KBM-7 (cell line): Measurements from ENCODE around the gene PLPP4.

Source experiments
- DNase-seq: peaks from one replicate; pipeline ENCODE4 v3.0.0-alpha.2; 2015
- in situ Hi-C: fragments of 300-500 bp; cut with MboI; formaldehyde crosslinking; loops from 2 replicates; pipeline ENCODE4 v1.14.3; 2020; ENCODE audit warnings: low sequenced_read_pairs, low pct_unique_long_range_greater_than_20kb, mixed read lengths

Gene PLPP4

DNA sequence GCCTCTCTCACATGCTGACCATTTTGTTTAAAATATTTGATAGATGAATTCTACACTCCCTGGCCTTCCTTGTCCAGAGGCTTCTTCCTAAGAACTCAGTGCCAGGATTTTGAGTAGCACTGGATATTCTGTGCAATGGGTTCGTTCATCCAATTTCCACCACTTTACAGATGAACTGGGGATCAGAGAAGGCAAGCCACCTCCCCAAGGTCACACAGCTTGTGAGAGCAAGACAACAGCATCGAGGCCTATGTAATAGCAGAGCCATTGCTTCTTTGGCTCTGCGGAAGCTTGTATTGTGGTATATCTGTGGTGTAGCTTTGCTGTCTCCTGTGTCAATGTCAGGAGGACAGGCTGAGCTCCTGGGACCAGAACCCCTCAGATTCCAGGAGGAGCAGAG lies 140.9 kb downstream of the PLPP4 start:
- no peak for DNase-seq
- in situ Hi-C loops, result no loop called here

DNA sequence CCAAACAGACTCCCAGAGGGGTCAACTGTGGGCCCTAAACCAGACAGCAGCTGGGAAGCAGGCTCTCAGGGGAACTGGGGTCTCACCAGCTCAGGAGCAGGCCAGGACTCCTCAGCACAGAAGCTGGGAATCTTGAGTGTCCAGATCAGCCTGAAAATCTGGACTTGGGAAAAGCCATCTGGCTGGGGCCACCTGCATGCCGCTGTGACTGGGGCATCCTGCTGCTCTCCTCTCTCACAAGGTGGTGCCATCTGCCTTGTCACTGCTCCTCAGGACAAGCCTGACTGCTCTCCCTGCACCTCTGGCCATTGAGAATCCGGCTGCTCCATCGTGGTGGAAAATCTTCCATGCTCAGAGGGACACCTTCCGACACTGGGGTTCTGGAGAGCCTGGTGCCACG lies 141.4 kb downstream of the PLPP4 start:
- no peak for DNase-seq
- in situ Hi-C loops, result no loop called here

DNA sequence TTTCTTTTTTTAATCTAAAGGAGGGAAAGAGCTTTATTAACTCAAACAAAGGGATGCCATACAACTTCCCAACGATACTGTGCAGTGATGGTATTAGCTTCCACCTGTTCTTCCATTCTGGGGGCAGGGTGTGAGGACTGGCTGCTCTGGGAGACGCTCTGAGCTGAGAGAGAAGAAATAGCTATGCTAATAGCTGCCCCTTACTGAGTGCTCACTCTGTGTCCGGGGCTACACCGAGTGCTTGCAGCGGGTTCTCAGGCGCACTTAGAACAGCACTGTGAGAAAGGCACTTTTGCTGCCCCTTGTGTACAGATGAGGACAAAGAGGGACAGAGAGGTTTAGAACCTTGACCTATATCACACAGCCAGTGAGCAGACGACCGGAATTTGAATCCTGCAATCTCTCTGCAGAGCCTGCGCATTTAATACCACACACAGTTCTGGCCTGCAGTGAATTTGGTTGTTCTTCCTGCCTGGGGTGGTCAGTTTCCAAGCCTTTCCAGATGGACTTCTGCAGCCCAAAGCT lies 142.2 kb downstream of the PLPP4 start:
- no peak for DNase-seq
- in situ Hi-C loops, result no loop called here

DNA sequence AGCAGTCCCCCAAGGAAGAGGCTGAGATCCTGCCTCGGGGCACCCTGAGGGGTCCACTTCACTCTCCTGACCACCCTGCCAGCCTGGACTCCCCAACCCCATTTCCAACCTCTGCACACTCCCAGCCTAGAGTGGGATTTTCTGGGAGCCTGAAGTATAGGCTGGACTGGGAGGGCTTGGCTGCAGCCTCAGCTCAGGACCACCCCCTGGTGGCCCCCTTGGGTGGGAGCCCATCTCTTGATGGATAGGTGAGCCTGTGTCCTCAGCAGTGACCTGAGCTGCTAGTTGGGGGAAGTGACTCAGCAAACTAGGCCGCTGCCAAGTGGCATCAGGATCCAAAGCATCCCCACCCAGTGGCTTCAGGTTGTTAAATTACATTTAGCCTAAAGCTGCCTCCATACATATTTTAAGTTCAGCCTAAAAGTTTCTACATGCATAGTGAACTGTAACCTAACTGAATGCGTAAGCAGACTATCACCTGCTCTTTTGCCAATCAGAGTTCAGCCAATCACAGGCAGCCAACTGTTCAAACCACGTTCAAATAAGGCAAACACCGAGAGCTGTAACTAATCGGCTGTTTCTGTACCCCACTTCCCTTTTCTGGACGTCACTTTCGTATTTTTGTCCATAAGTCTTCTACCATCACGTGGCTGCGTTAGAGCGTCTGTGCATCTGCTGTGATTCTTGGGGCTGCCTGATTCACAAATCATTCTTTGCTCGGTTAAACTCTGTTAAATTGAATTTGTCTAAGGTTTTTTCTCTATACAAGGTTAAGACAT lies 144.0 kb downstream of the PLPP4 start:
- in situ Hi-C loops, result no loop called here

DNA sequence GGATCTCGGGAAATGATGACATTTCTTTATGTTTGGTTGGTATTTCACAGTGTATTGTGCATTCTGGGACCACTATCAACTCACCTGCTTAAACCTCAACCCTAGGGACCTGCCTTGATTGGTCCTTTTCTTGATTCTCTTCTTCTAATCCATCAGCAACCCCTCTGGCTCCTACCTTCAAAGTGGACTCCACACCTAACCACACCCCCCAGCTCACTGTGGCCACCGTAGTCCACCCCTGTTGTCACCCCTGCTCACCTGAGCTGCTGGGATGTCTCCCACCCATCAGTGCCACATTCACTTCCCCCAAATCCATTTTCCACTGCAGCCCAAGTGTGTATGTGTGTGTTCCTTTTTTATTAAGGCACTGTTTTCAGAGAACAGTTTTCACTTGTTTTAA lies 145.0 kb downstream of the PLPP4 start:
- no peak for DNase-seq
- in situ Hi-C loops, result no loop called here

More for the DNA sequence above, 144.0 kb downstream of the PLPP4 start:
- peak; percentile 12 for DNase-seq

DNA sequence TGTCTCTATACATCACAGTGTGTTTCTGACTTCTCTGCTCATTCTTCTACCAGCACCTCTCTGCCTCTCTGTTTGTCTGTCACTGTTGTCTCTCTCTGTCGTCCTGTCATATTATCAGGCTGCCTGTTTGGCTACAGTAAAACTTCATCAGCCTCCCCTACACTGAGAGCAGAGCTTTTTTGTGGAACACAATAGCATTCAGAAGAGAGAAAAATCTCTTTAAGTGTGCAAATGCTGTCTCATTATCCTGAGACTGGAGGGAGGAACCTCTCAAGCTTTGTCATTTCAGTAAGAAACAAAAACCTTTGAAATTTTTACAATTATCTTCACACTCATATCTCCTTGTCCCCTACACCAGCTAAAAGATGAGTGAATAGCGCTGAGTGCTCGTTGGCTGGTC lies 148.4 kb downstream of the PLPP4 start:
- in situ Hi-C loops, result no loop called here
- DNase-seq, result no peak

DNA sequence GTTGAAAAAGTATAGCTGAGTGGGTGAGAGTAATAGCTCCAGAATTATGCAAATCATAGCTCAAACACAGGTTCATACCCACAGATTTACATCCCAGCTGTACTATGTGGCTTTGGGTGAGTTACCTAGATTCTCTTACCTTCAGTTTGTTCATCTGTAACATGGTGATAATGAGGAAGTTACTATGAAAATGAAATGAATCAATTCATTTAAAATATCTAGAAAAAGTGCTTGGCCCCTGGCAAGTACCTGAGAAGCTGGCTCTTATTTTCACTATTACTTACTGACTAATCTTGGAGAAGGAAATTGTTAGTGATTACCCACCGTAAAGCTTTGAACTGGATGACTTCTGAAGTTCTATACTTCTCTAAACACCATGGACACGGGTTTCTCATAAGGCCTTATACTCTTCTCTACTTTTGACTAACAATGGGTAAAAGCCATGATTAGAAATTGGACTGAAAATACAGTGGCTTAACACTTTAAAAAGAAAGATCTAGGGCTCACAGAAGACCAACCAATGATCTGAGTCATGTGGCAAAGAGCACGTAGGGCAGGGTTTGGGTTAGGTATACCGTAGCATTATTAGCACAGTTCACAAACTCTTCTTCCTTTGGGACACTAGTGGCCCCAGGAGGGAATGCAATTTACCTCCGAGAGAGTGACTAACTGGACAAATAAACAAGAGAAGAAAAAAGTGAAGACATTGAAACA lies 149.2 kb downstream of the PLPP4 start:
- in situ Hi-C loops, result no loop called here
- DNase-seq, result no peak

DNA sequence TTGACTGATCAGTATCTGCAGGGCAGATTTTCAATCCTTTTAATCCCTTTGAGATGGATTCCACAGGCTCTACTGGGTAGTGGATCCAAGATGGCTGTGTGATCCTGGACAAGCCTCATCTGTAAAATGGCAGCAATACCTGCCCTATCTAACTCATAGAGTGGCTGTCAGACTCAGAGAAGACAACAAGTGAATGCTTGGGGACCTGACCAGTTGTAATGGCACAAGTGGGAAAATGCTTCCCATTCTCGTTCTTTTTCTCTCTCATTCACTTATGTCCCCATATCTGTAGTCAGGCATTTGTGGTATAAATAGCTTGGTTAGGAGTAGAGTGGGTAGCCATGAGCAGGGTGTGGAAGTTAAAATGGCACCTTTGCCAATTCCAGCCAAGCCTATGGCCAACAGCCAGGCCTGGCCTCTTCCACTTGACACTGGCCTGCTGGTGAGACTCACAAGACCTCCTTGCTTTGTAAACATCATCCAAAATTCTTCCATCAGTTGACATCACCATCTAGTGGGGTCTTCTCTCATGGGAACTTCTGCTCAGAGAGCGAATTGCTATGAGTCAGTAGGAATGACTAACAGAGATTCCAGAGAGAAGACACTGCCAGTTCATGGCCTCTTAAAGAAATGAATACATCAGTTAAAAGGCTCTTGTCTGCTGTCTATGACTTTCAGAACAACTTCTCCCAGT lies 150.1 kb downstream of the PLPP4 start:
- no peak for DNase-seq
- in situ Hi-C loops, result no loop called here

DNA sequence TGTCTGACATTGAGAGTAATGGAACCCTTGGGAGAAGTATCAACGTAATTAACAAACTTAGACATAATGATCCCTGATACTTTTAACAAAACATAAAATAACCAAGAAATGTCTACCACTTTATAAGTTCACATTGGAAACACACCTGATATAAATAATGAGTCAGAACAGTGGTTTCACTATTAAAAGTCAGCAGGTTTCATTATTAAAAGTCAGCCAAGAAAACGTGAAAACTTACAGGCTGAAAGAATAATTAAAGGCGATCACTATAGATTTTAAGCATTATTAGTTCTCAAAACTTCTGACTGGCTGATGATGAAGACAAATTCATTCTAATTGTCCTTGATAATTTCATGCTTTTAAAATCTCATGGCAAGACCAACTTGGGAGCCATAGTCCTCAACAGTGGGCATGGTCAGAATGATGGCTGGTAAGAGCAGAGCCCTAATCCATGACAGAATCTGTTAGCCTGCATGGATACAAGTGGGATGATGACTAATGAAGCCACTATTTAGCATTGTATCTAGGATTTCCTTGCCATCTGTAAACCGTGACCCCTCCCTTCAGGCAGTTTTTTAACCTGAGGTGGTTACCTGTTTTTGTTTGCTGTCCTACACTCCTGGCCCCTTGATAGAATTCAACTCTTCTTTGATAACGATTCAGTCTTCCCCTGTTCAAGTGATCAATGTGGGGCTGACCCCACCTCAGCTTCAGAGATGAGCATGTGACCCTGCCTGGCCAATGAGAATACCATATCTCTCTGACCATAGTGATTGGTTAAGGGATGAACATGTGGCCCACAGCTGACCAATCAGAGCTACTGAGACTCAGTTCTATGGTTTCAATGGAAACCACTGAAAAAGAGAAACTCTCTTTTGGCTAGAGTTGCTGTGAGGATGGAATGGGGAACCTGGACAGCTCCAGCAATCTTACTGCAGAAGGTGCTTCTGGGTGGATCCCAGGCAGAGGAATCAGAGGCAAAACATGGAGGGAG lies 151.0 kb downstream of the PLPP4 start:
- in situ Hi-C loops, result no loop called here
- no peak for DNase-seq

DNA sequence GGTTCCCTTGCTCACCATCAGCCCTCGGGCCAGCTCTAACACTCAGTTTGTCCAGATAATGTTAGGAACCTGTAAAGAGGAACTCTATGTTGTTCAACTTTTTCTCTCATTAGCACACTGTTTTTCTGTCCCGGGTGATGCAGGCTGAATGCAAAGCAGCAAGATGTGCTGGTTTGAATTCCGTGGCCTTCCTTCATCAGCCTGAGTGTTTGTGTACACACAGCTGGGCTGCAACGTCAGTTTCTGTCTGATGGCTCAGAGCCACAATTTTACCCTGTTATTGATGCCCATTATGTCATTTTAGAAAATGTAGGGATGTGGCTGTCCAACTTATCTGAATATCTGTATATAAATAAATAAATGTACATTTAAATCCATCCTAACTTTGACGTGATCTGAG lies 152.0 kb downstream of the PLPP4 start:
- no peak for DNase-seq
- in situ Hi-C loops, result no loop called here

DNA sequence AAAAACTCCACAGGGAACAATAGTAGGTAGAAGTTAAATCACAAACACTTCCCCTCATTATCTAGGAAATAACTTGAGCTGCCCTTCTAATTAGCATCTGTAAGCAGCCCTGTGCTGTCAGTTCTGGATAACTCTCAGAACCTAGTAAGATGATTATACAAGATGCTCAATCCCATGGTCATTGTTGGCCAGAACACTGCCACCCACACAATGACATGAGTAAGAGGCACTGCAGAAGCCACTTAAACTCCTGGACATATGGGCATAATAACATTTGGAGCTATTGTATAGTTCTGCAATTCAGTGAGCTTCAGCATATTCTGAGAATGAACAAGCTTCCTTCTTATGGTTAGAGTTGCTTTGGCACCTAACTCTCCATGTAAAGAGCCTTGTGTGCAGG lies 153.8 kb downstream of the PLPP4 start:
- in situ Hi-C loops, result no loop called here
- DNase-seq, result no peak

DNA sequence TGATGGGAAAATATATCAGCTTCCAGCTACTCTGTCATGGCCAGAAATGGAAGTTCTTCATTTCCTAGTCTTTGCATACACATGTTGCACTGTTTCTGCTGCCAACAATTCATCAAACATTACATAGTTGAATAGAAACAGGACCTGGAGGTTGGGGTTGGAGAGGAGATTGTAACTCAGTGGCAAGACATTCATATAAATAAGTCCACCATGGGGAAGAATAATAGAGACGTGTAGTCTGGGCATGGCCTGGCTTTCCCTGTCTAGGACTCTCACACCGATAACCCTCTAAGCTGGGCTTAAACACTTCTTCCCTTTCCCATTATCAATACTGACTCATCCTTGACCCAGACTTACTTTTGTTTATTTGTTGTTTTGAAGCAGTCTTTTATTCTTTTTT lies 155.7 kb downstream of the PLPP4 start:
- in situ Hi-C loops, result no loop called here

DNA sequence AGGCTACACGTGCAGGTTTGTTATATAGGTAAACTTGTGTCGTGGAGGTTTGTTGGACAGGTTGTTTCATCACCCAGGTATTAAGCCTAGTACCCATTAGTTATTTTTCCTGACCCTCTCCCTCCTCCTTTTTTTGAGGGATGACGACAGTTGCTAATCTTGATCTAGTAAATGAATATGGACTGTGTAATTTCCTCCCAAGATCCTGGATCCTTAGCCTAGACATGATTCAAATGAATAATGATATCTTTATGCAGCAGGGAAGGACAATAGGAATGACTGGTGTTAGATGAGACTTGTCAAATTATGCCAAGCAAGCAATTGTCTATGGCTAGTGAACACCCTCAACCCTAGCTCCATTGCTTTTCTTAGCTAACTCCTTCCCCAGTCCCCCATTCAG lies 156.2 kb downstream of the PLPP4 start:
- in situ Hi-C loops, result no loop called here
- no peak for DNase-seq

More for the DNA sequence above, 155.7 kb downstream of the PLPP4 start:
- no peak for DNase-seq

DNA sequence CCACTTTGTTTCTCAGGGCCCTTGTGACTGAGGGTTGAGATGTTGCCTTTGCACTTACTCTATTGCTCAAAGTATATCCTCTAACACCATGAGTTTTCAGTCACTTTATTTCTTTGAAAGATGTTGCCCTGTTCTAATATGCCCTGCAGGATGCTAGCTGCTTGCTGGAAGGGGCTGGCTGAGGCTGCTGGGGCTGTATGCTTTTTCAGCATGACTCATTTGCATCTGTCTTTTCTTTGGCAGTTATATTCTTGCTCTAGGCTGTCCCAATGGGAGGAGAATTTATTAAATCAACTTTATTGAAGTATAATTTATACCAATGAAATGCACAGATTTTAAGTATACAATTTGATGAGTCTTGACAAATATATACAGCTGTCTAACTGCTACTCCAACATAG lies 157.7 kb downstream of the PLPP4 start:
- DNase-seq, result no peak
- in situ Hi-C loops, result no loop called here

DNA sequence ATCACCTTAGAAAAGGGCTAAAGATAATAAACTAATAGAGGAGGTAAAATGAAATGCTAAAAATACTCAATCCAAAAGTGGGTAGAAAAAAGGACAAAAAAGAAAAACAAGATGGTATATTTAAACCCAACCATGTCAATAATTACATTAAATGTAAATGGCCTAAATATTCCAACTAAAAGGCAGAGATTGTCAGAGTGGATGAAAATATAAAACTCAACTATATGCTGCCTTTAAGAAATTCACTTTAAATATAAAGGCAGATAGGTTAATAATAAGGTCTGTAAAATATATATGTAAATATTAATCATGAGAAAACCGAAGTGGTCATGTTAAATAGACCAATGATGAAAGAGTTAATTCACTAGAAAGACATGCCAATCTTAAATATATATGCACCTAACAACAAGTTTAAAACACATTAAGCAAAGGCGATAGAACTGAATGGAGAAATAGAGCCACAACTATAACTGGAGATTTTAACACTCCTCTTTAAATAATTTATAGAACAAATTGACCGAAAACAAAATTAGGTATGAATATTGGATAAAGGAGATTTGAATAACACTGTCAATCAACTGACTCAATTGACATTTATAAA lies 159.4 kb downstream of the PLPP4 start:
- in situ Hi-C loops, result no loop called here
- no peak for DNase-seq

DNA sequence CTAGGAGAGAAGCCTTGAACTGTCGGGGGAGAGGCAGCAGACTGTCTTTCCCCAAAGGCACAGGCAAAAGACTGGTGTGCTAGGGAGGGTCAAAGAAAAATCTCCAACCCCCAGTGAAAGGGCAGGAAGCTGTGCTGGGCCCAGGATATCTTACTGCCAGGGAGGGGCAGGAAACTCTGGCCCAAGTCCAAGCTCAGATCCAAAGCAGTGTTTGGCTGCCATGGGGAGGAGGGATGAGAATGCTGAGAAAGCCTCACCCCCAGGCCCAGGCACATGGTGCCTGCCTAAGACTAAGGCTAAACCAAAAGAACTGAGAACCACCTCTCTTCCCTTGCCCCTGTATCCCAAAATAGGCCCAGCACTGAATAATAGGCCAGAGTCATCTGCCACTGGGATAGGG lies 171.2 kb downstream of the PLPP4 start:
- in situ Hi-C loops, result no loop called here
- DNase-seq, result no peak

DNA sequence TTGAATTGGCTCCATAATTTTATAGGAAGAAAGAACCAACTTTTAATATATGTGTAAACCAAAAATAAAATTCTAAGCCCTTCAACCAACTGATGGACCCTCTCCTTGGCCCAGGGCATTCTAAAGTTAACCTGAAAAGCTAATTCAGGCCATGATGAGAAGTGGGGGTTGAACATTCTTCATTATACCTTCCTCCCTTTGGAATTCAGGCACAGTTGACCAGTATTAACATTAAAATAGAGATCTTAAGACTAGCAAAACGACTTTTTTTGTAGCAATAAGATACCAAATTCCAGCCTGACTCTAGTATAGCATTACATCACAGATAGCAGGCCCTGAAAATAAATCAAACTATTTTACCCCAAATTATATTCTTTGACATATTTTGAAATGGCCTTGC lies 173.2 kb downstream of the PLPP4 start:
- no peak for DNase-seq
- in situ Hi-C loops, result no loop called here

DNA sequence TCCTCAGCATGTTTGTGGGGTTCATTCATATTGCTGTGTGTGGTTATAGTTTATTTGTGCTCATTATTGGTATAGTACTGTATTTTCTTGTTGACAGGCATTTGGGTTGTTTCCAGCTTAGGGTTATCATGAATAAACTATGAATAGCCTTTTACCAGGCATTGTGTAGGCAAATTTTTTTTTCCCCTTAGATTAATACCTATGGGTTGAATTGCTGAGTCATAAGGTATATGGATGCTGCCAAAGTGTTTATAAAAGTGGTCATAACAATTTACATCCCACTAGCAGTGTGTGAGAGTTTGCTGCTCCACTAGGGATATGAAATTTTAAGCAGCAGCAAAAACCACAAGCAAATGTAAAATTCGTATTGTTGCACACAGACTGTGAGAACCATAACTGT lies 175.0 kb downstream of the PLPP4 start:
- in situ Hi-C loops, result no loop called here
- DNase-seq, result no peak

DNA sequence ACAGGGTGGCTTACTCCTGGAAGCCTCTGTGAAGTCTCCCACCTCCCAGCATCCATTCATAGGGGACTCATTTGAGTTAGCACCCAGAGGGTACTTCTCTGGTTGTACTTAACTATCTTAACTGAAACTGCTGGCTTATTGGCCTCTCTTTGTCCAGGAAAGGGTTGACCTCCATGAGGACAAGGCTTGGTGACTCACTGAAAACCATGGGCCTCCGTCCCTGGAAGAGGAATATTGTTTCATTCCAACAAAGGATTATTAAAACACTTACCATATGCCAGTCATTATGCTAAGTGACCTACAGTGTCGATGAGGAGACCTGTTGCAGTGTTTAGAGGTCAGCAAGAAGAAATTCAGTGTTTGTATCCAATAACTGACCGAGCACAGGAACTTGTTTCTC lies 175.9 kb downstream of the PLPP4 start:
- in situ Hi-C loops, result no loop called here
- no peak for DNase-seq
